GM20431 (cell line): Measurements from ENCODE around the gene SFT2D2.

ENCODE experiments used
- in situ Hi-C: fragments of 300-500 bp; cut with MseI, MboI; formaldehyde crosslinking; loops from one replicate; pipeline ENCODE4 v1.15.0; 2020; ENCODE audit warnings: low sequenced_read_pairs; ENCODE audit not compliant: unreplicated experiment

The SFT2D2 gene

GRCh38 chr1:168300626-168301025, 74.8 kb downstream of the SFT2D2 start:
- in situ Hi-C loops = no loop called here

DNA sequence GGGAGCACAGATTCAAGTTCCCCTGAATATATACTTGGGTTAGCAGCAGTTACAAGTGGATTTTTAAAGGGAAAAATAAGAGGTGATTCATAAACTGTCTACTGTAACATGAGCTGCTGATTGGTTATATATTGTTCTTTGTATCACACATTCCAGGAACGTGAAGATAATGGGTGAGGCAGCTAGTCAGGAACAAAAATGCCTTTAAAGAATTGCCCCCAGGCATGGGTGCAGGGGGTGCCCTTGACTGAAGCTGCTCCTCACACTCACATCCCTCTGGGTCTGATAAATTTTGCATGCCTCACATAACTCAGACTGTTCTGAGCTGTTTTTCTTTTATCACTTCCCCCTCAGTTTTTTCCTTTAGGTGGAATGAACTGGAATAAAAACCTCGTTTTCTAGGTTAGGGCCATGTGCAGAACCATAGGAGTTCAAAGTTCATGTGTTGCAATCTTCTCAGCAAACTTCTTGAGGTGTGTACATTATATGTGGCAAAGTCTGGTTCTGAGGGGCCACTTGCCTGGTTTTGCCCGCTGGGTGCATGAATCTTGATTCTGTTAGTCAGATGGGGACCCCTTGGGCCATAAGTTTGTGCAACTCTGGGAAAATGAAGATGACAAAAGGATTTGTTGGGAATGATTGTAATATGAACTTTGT, 76.0 kb downstream of the SFT2D2 start:
- in situ Hi-C loops = no loop called here
